ENCODE data around the gene APEH. TPM values are rescaled to one million over a fixed set of nuclear protein-coding genes. Genes with fewer than 3 reads are reported as not detected.
A peak's percentile ranks its signal among the peaks of the same experiment; 100 is the strongest.

Gene APEH
- polyA plus RNA-seq, 4 donors, result 66.2 to 87.8 (median 81.9) TPM

DNA sequence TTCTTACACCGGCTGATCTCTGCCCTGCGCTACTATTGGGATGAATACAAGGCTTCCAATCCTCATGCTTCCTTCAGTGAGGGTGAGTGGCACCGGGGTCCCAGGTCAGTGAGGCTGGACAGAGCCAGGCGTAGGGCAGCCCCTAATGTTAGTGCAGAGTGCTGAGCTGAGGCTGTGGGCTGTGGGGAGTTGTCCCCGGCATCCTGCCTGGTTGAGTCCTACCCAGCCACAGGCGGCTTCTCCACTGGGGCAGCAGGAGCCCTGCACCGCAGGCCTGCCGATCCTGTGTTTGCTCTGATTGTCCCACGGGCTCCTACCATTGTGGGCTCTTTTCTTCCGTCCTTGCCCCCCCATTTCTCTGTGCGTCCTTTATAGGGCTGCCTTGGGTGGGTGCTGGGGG is 28.5 kb downstream of the APEH start:
- FAIRE-seq (no peak), DNase-seq (no peak)
- Histone ChIP-seq H3K36me3 (ENCODE audit: control insufficient read depth in 3 of 3, insufficient read depth in 2 of 3, low read depth in 1 of 3, low read length in 3 of 3) (peaks cover 6 to 100% (median 20%) of the 10 kb centered on the region in 3 donors), H3K4me3 (ENCODE audit: low read depth in 1 of 3, low read length in 3 of 3) (no peak overlapping the region), H3K9me3 (ENCODE audit: control insufficient read depth in 2 of 2, insufficient read depth in 1 of 2, low read depth in 1 of 2, low read length in 1 of 2) (no peaks in the 10 kb centered on the region), H3K4me1 (ENCODE audit: control insufficient read depth in 3 of 3, insufficient read depth in 2 of 3, low read depth in 1 of 3, low read length in 2 of 3) (no peaks in the 10 kb centered on the region), H3K27ac (ENCODE audit: low read depth in 1 of 3, low read length in 2 of 3) (no peak overlapping the region), H3K27me3 (ENCODE audit: control insufficient read depth in 3 of 3, insufficient read depth in 3 of 3, low read length in 3 of 3) (no peaks in the 10 kb centered on the region)
- WGBS, 3 donors, result 91 to 94% (median 91%) methylated on average over 11 of the region's 11 CpGs

- peak; percentile 74 to 77 for DNase-seq
- Histone ChIP-seq H3K9me3 (ENCODE audit: control insufficient read depth in 2 of 2, insufficient read depth in 1 of 2, low read depth in 1 of 2, low read length in 1 of 2) (no peaks in the 10 kb centered on the region), H3K4me1 (ENCODE audit: control insufficient read depth in 3 of 3, insufficient read depth in 2 of 3, low read depth in 1 of 3, low read length in 2 of 3) (no peaks in the 10 kb centered on the region), H3K27ac (ENCODE audit: low read depth in 1 of 3, low read length in 2 of 3) (no peak overlapping the region), H3K36me3 (ENCODE audit: control insufficient read depth in 3 of 3, insufficient read depth in 2 of 3, low read depth in 1 of 3, low read length in 3 of 3) (peaks cover 11 to 99% (median 14%) of the 10 kb centered on the region in 3 donors), H3K27me3 (ENCODE audit: control insufficient read depth in 3 of 3, insufficient read depth in 3 of 3, low read length in 3 of 3) (no peaks in the 10 kb centered on the region), H3K4me3 (ENCODE audit: low read depth in 1 of 3, low read length in 3 of 3) (no peak overlapping the region)
- 48 to 58% (median 49%) methylated on average over 14 of the region's 14 CpGs for WGBS, 3 donors
- no peak for FAIRE-seq
Observed at GRCh38 chr3:49703443-49703927, 29.3 kb downstream of the APEH start.

- Histone ChIP-seq H3K36me3 (ENCODE audit: control insufficient read depth in 3 of 3, insufficient read depth in 2 of 3, low read depth in 1 of 3, low read length in 3 of 3) (peaks cover 9 to 95% (median 11%) of the 10 kb centered on the region in 3 donors), H3K9me3 (ENCODE audit: control insufficient read depth in 2 of 2, insufficient read depth in 1 of 2, low read depth in 1 of 2, low read length in 1 of 2) (no peaks in the 10 kb centered on the region), H3K4me1 (ENCODE audit: control insufficient read depth in 3 of 3, insufficient read depth in 2 of 3, low read depth in 1 of 3, low read length in 2 of 3) (no peaks in the 10 kb centered on the region), H3K4me3 (ENCODE audit: low read depth in 1 of 3, low read length in 3 of 3) (no peak overlapping the region), H3K27ac (ENCODE audit: low read depth in 1 of 3, low read length in 2 of 3) (no peak overlapping the region), H3K27me3 (ENCODE audit: control insufficient read depth in 3 of 3, insufficient read depth in 3 of 3, low read length in 3 of 3) (no peaks in the 10 kb centered on the region)
- WGBS, 3 donors, result 92 to 96% (median 94%) methylated on average over 7 of the region's 7 CpGs
- no peak for DNase-seq
- FAIRE-seq, result no peak
Observed at GRCh38 chr3:49703956-49704355, 29.8 kb downstream of the APEH start.

DNA sequence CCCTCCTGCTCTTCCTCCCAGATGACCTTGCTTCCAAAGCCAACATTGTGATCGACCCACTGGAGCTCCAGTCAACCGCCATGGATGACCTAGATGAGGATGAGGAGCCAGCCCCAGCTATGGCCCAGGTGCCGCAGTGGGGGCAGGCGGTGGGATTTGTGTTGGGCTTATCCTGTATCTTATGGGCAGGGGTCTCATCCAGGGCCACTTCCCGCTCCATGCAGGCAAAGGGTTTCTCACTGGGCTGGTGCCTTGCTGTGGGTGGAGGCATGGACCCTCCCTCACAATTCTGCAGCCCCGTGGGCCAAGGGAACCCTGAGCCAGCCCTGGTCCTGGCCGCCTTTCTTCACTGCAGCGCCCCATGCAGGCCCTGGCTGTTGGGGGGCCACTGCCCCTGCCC is 30.5 kb downstream of the APEH start:
- WGBS, 3 donors, result 90 to 97% (median 94%) methylated on average over 8 of the region's 8 CpGs
- H3K4me3 ChIP-seq (ENCODE audit: low read depth in 1 of 3, low read length in 3 of 3), result no peak overlapping the region
- H3K27ac ChIP-seq (ENCODE audit: low read depth in 1 of 3, low read length in 2 of 3), result no peak overlapping the region
- DNase-seq (no peak), FAIRE-seq (no peak)
- H3K4me1 ChIP-seq (ENCODE audit: control insufficient read depth in 3 of 3, insufficient read depth in 2 of 3, low read depth in 1 of 3, low read length in 2 of 3), result no peaks in the 10 kb centered on the region
- H3K9me3 ChIP-seq (ENCODE audit: control insufficient read depth in 2 of 2, insufficient read depth in 1 of 2, low read depth in 1 of 2, low read length in 1 of 2), result no peaks in the 10 kb centered on the region
- H3K36me3 ChIP-seq (ENCODE audit: control insufficient read depth in 3 of 3, insufficient read depth in 2 of 3, low read depth in 1 of 3, low read length in 3 of 3), result peaks cover 6 to 89% (median 11%) of the 10 kb centered on the region in 3 donors
- no peaks in the 10 kb centered on the region for H3K27me3 ChIP-seq (ENCODE audit: control insufficient read depth in 3 of 3, insufficient read depth in 3 of 3, low read length in 3 of 3)

DNA sequence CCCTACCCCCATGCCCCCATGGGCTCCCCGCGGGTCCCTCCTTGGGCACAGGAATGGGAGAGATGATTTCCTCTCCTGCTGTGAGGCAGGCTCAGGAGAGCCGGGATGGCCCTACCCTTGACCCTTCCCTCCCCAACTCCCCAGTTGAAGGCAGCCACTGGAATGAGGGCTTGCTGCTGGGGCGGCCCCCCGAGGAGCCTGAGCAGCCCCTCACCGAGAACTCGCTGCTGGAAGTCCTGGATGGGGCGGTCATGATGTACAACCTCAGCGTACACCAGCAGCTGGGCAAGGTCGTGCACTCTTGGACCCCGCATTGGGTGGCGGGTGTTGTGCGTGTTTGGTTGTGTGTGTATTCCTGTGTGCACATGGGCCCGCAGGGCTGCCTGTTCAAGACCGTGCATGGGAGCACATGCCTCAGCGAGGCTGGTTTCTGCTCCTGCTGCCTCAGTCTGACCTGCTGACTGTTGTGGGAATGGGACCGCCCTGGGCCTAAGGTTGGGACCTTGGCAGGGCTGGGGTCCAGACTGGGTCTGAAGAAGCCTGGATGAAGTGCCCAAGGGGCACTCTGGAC is 31.3 kb downstream of the APEH start:
- Histone ChIP-seq H3K4me3 (ENCODE audit: low read depth in 1 of 3, low read length in 3 of 3) (no peak overlapping the region), H3K9me3 (ENCODE audit: control insufficient read depth in 2 of 2, insufficient read depth in 1 of 2, low read depth in 1 of 2, low read length in 1 of 2) (no peaks in the 10 kb centered on the region), H3K27me3 (ENCODE audit: control insufficient read depth in 3 of 3, insufficient read depth in 3 of 3, low read length in 3 of 3) (no peaks in the 10 kb centered on the region), H3K27ac (ENCODE audit: low read depth in 1 of 3, low read length in 2 of 3) (no peak overlapping the region), H3K36me3 (ENCODE audit: control insufficient read depth in 3 of 3, insufficient read depth in 2 of 3, low read depth in 1 of 3, low read length in 3 of 3) (peaks cover 5 to 86% (median 11%) of the 10 kb centered on the region in 3 donors), H3K4me1 (ENCODE audit: control insufficient read depth in 3 of 3, insufficient read depth in 2 of 3, low read depth in 1 of 3, low read length in 2 of 3) (no peaks in the 10 kb centered on the region)
- DNase-seq (no peak), FAIRE-seq (no peak)
- 95 to 98% (median 96%) methylated on average over 17 of the region's 17 CpGs for WGBS, 3 donors

DNA sequence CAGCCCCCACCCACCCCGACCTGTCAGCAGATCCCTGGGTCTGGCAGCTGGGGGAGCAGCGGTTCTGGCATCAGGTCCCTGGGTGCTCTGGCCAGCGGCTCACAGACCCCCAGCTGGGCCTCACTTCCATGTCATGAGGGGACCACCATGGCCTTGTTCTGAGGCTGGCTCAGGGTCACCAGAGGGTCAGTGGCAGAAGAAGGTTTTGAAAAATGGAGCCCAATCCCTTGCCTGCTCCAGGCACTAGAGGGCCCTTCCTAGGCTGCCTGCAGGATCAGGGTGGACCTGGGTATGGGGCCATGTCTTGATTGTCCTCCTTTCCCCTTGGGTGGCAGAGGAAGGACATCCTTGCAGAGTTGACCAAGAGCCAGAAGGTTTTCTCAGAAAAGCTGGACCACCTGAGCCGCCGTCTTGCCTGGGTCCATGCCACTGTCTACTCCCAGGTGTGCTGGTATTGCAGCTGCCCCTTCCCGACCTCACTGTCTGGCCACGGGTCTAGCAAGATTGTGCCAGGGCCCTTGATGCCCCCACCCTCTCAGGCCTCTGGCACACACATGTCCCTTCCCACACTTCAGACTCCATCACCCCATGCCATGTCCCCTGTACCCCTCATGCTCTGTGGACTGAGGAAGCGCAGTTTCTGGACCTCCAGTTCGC is 32.4 kb downstream of the APEH start:
- Histone ChIP-seq H3K4me3 (ENCODE audit: low read depth in 1 of 3, low read length in 3 of 3) (no peak overlapping the region), H3K27me3 (ENCODE audit: control insufficient read depth in 3 of 3, insufficient read depth in 3 of 3, low read length in 3 of 3) (no peaks in the 10 kb centered on the region), H3K36me3 (ENCODE audit: control insufficient read depth in 3 of 3, insufficient read depth in 2 of 3, low read depth in 1 of 3, low read length in 3 of 3) (peaks cover 3 to 83% (median 11%) of the 10 kb centered on the region in 3 donors), H3K27ac (ENCODE audit: low read depth in 1 of 3, low read length in 2 of 3) (no peak overlapping the region), H3K9me3 (ENCODE audit: control insufficient read depth in 2 of 2, insufficient read depth in 1 of 2, low read depth in 1 of 2, low read length in 1 of 2) (no peaks in the 10 kb centered on the region), H3K4me1 (ENCODE audit: control insufficient read depth in 3 of 3, insufficient read depth in 2 of 3, low read depth in 1 of 3, low read length in 2 of 3) (no peaks in the 10 kb centered on the region)
- FAIRE-seq, result no peak
- 87 to 88% (median 87%) methylated on average over 9 of the region's 9 CpGs for WGBS, 3 donors
- DNase-seq, result no peak

GRCh38 chr3:49707113-49707480 is 32.9 kb downstream of the APEH start:
- 78 to 90% (median 80%) methylated on average over 4 of the region's 4 CpGs for WGBS, 3 donors
- H3K4me1 ChIP-seq (ENCODE audit: control insufficient read depth in 3 of 3, insufficient read depth in 2 of 3, low read depth in 1 of 3, low read length in 2 of 3), result no peaks in the 10 kb centered on the region
- no peak overlapping the region for H3K27ac ChIP-seq (ENCODE audit: low read depth in 1 of 3, low read length in 2 of 3)
- no peaks in the 10 kb centered on the region for H3K27me3 ChIP-seq (ENCODE audit: control insufficient read depth in 3 of 3, insufficient read depth in 3 of 3, low read length in 3 of 3)
- H3K9me3 ChIP-seq (ENCODE audit: control insufficient read depth in 2 of 2, insufficient read depth in 1 of 2, low read depth in 1 of 2, low read length in 1 of 2), result no peaks in the 10 kb centered on the region
- H3K36me3 ChIP-seq (ENCODE audit: control insufficient read depth in 3 of 3, insufficient read depth in 2 of 3, low read depth in 1 of 3, low read length in 3 of 3), result peaks cover 2 to 83% (median 11%) of the 10 kb centered on the region in 3 donors
- no peak for DNase-seq
- no peak overlapping the region for H3K4me3 ChIP-seq (ENCODE audit: low read depth in 1 of 3, low read length in 3 of 3)
- FAIRE-seq, result no peak

GRCh38 chr3:49709852-49710251 is 35.7 kb downstream of the APEH start:
- H3K36me3 ChIP-seq (ENCODE audit: control insufficient read depth in 3 of 3, insufficient read depth in 2 of 3, low read depth in 1 of 3, low read length in 3 of 3), result peaks cover 0 to 83% (median 6%) of the 10 kb centered on the region in 3 donors

More at GRCh38 chr3:49709852-49710251, 35.7 kb downstream of the APEH start:
- Histone ChIP-seq H3K9me3 (ENCODE audit: control insufficient read depth in 2 of 2, insufficient read depth in 1 of 2, low read depth in 1 of 2, low read length in 1 of 2) (no peaks in the 10 kb centered on the region), H3K4me1 (ENCODE audit: control insufficient read depth in 3 of 3, insufficient read depth in 2 of 3, low read depth in 1 of 3, low read length in 2 of 3) (peaks cover 0 to 4% (median 0%) of the 10 kb centered on the region in 3 donors), H3K27ac (ENCODE audit: low read depth in 1 of 3, low read length in 2 of 3) (no peak overlapping the region), H3K27me3 (ENCODE audit: control insufficient read depth in 3 of 3, insufficient read depth in 3 of 3, low read length in 3 of 3) (no peaks in the 10 kb centered on the region), H3K4me3 (ENCODE audit: low read depth in 1 of 3, low read length in 3 of 3) (no peak overlapping the region)
- no peak for FAIRE-seq
- DNase-seq, result no peak
- 91 to 97% (median 96%) methylated on average over 8 of the region's 8 CpGs for WGBS, 3 donors

Data from small intestine (tissue), 7 donors.